OCI-LY3 (cell line): ENCODE results near the gene ATP1A3.

Source experiments
- CTCF ChIP-seq: fragments of 200-600, 300-600 bp; sonication (generic); IDR thresholded peaks from 2 replicates; pipeline ENCODE4 v1.5.1; 2014; ENCODE audit warnings: antibody characterized with exemption, low read length, low read depth
- EZH2phosphoT487 ChIP-seq: fragments of 200-600 bp; shearing (Covaris generic); IDR thresholded peaks from 2 replicates; pipeline ENCODE4 v1.6.1; 2018; ENCODE audit warnings: antibody characterized with exemption, mixed run types, low read depth

- no peak for TF ChIP-seq CTCF
- no peak for TF ChIP-seq EZH2phosphoT487
Observed at GRCh38 chr19:42033413-42033812, 39.4 kb upstream of the ATP1A3 start.
